HK-2 (cell line): ENCODE data around the gene TGFB1.
A peak's percentile ranks its signal among the peaks of the same experiment; 100 is the strongest.
"Not testable (repeated sequence)": the region's sequence is repeated elsewhere in the genome, so short reads cannot be mapped to it uniquely, and the experiment has no call there.

Source experiments
- DNase-seq: peaks from one replicate; pipeline ENCODE4 v3.0.0-alpha.2; 2018; ENCODE audit not compliant: unreplicated experiment

Gene TGFB1

DNA sequence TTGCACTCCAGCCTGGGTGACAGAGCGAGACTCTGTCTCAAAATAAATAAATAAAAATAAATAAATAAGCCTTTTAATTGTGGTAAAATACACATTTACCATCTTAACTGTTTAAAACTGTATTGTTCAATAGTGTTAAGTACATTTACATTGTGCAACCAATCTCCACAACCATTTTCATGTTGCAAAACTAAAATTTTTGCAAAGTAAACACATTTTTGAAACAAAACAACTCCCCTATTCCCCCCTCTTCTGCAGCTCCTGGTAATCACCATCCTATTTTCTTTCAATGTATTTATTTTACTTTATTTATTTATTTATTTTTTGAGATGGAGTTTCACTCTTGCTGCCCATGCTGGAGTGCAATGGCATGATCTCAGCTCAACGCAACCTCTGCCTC is 16.0 kb upstream of the TGFB1 start:
- DNase-seq: no peak

GRCh38 chr19:41367848-41368301 is 14.2 kb upstream of the TGFB1 start:
- DNase-seq: peak; percentile 48

GRCh38 chr19:41366089-41366488 is 12.4 kb upstream of the TGFB1 start:
- no peak for DNase-seq

GRCh38 chr19:41364524-41365391 is 11.0 kb upstream of the TGFB1 start:
- DNase-seq: no peak

GRCh38 chr19:41363753-41364523 is 10.2 kb upstream of the TGFB1 start, which contains the start of gene B9D2:
B9D2 (minus strand) TSS chr19:41364149; CDS start chr19:41363519, 630 bp downstream.
- DNase-seq: peak; percentile 97

GRCh38 chr19:41363371-41363752 is 9.6 kb upstream of the TGFB1 start:
- DNase-seq: no peak

- no peak for DNase-seq
These were observed 8.6 kb upstream of the TGFB1 start for GRCh38 chr19:41362143-41362847.

DNA sequence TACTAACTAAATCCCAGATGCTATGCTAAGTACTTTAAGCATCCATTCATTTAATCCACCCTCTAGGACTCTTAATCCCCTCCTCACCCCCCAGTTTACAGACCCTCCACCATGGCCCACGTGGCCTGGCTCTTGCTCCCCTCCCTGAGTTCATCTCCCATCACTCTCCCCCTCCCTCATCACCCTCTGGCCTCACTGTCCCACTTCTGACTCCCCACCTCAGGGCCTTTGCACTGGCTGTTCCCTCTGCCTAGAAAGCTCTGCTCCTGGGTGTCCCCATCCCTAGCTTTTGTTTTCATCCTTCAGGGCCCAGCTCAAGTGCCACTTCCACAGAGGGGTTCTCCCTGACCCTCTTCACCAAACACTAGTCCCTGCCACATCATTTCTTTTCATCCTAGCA is 6.0 kb upstream of the TGFB1 start:
- DNase-seq: no peak

DNA sequence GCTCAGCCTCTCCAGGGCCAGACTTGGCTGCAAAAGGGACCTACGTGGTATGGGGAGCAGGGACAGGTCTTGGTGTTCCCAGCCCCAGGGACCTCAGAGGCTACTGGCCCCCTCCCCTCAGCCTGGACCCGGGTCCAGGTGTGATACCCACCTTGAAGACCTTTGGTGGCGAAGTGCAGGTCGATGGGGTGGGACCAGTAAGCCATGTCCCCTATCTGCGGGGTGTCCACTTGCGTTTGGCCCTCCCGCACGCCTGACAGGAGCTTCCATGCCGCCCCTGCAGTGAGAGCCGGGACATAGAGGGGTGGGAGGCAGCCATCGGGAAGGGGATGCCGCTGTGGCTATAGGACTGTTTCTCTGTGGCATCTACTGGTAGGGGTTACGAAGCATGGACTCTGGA is 4.0 kb upstream of the TGFB1 start:
- DNase-seq: no peak

DNA sequence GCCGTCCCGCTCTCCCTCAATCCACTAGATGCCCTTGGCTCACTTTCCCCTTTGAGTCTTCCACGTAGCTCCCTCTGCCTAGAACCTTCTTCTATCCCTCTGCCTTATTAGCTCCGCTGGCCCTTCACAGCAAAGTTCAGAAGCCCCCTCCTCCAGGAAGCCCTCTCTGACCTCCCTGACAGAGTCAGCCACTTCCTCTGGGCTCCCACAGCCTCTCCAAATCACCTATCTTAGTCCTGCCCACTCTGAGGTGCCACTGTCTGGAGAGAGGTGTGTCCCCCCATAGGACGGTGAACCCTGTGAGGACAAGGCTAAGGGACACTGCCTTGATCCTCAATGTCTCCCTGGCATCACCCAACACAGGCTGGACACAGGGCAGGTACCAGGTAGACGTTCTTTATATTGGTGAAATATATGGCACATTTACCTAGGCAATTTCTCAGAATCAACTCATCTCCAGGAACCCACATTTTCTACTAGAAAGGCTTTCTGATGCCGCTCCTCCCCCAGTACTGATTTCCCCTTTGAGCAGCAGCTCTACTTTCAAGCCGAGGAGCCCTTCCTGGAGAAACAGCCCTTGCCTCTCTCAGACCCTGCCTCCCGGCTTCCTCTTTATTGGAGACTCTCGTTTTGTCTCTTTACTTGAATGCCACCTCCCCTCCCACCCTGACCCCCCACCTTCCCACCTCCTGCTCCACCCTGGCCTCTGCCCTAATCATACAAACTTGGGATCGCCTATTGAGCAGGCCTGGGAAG is 3.4 kb upstream of the TGFB1 start:
- DNase-seq: no peak

DNA sequence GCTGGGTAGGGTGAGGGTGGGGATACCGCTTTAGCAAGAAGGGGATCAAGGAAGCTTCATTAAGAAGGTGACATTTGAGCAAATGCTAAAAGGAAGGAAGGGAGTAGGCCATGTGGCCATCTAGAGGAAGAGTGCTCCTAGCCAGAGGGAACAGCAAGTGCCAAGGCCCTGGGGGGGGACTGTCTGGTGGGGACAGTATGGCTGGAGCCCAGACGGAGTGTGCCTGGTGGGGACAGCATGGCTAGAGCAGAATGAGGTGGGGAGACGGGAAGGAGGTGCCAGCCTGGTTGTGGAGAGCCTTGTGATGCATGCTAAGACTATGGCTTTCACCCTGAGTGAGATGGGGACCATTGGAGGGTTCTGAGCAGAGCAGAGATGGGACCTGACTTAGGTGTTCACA is 2.1 kb upstream of the TGFB1 start:
- DNase-seq: no peak

GRCh38 chr19:41355035-41355434 is 1.3 kb upstream of the TGFB1 start:
- no peak for DNase-seq

GRCh38 chr19:41354343-41354953 is 726 bp upstream of the TGFB1 start:
- DNase-seq: no peak

GRCh38 chr19:41352609-41353465 is 885 bp downstream of the TGFB1 start:
- peak; percentile 83 for DNase-seq

DNA sequence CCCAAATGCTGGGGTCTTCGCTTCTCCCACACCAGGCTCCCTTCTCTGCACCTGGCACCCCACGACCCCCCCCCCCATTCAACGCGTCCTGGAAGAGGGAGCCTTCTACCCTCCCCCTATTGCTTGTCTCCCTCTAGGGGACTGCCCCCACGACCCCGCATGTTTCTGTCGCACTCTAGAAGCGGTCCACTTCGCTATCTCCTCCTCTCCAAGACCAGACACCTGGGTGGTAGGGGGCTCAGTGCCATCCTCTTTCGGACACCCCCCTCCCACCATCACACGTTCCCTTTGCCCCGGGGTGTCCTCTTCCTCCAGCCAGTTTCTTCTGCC is 1.5 kb downstream of the TGFB1 start:
- DNase-seq: no peak

GRCh38 chr19:41351339-41352245 is 2.1 kb downstream of the TGFB1 start:
- DNase-seq: peak; percentile 72

DNA sequence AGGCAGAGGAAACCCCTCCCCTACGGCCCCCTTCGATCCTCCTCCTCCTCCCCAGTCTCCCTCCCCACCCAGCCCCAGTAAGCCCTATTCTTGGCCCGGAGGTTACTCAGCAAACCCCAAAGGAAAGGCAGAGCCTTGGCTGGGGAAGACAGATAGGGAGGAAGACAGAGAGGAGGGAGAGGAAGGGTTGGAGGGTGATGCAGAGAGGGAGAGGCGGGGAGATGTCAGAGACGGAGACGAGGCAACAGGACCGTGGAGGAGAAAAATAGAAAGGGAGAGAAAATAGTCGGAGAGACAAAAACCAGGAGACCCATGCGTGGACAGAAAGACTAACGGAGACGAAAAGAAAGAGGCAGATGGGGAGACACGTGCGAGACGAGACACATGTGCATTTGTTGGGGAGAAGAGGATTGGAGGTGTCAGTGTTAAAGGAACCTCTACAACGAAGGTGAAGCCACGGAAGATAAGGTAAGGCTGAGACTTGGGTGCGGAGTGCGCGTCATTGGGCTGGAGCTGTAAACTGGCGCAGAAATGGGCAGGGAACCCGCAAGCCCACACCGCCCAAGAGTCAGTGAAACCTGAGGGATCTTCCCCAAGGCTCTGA is 2.9 kb downstream of the TGFB1 start:
- DNase-seq: no peak

- not testable (repeated sequence) for DNase-seq
These were observed 6.8 kb downstream of the TGFB1 start for GRCh38 chr19:41346916-41347315.

GRCh38 chr19:41344162-41344561 is 9.6 kb downstream of the TGFB1 start:
- DNase-seq: no peak
